H9 (cell line): ENCODE data around the gene MERTK. TPM values are rescaled to one million over a fixed set of nuclear protein-coding genes. Genes with fewer than 3 reads are reported as not detected.

Experiments used
- DNase-seq: peaks from one replicate; pipeline ENCODE4 v3.0.0-alpha.2; 2017
- H2AFZ ChIP-seq: one replicate; pipeline ENCODE4 v1.6.1; 2013; ENCODE audit warnings: mild to moderate bottlenecking, low read length, control low read depth, moderate library complexity
- H2AK5ac ChIP-seq: 2 replicates; pipeline ENCODE4 v1.6.1; 2013; ENCODE audit warnings: low read length, control low read depth, mixed read lengths; ENCODE audit not compliant: insufficient read length
- H2BK120ac ChIP-seq: one replicate; pipeline ENCODE4 v1.6.1; 2013; ENCODE audit warnings: low read depth, mild to moderate bottlenecking, low read length, control low read depth, inconsistent platforms; ENCODE audit not compliant: poor library complexity, severe bottlenecking
- H2BK12ac ChIP-seq: 2 replicates; pipeline ENCODE4 v1.6.1; 2013; ENCODE audit warnings: low read length, control low read depth, mixed read lengths, low read depth; ENCODE audit not compliant: insufficient read length
- H2BK15ac ChIP-seq: 2 replicates; pipeline ENCODE4 v1.6.1; 2013; ENCODE audit warnings: low read depth, low read length, control low read depth
- H2BK20ac ChIP-seq: one replicate; pipeline ENCODE4 v1.6.1; 2013; ENCODE audit warnings: low read depth, mild to moderate bottlenecking, low read length, control low read depth, inconsistent platforms; ENCODE audit not compliant: poor library complexity, severe bottlenecking
- H2BK5ac ChIP-seq: 2 replicates; pipeline ENCODE4 v1.6.1; 2013; ENCODE audit warnings: low read length, control low read depth, mixed read lengths; ENCODE audit not compliant: insufficient read length
- H3K14ac ChIP-seq: 2 replicates; pipeline ENCODE4 v1.6.1; 2013; ENCODE audit warnings: low read length, control low read depth; ENCODE audit not compliant: insufficient read depth
- H3K18ac ChIP-seq: 2 replicates; pipeline ENCODE4 v1.6.1; 2013; ENCODE audit warnings: low read depth, mild to moderate bottlenecking, mixed read lengths, low read length, control low read depth; ENCODE audit not compliant: insufficient read length
- H3K23ac ChIP-seq: 2 replicates; pipeline ENCODE4 v1.6.1; 2013; ENCODE audit warnings: low read length, control low read depth, mixed read lengths, low read depth; ENCODE audit not compliant: insufficient read length
- H3K23me2 ChIP-seq: 2 replicates; pipeline ENCODE4 v1.6.1; 2013; ENCODE audit warnings: low read depth, mild to moderate bottlenecking, mixed read lengths, low read length, control low read depth; ENCODE audit not compliant: insufficient read length, poor library complexity, severe bottlenecking
- H3K27ac ChIP-seq: 2 replicates; pipeline ENCODE4 v1.5.1; 2013; ENCODE audit warnings: low read length, control low read depth, mixed read lengths, low read depth; ENCODE audit not compliant: insufficient read length
- H3K27me3 ChIP-seq: 2 replicates; pipeline ENCODE4 v1.6.1; 2013; ENCODE audit warnings: low read length, control low read depth, inconsistent platforms; ENCODE audit not compliant: insufficient read depth
- H3K4ac ChIP-seq: 2 replicates; pipeline ENCODE4 v1.6.1; 2013; ENCODE audit warnings: low read depth, mild to moderate bottlenecking, control low read depth, inconsistent platforms, low read length, moderate library complexity
- H3K4me1 ChIP-seq: 2 replicates; pipeline ENCODE4 v1.6.1; 2013; ENCODE audit warnings: low read length, control low read depth, inconsistent platforms; ENCODE audit not compliant: insufficient read depth
- H3K4me2 ChIP-seq: 2 replicates; pipeline ENCODE4 v1.6.1; 2013; ENCODE audit warnings: low read length, control low read depth, mixed read lengths; ENCODE audit not compliant: insufficient read length, insufficient read depth
- H3K56ac ChIP-seq: 2 replicates; pipeline ENCODE4 v1.6.1; 2013; ENCODE audit warnings: low read depth, mild to moderate bottlenecking, mixed read lengths, low read length, control low read depth; ENCODE audit not compliant: insufficient read length
- H3K79me1 ChIP-seq: 2 replicates; pipeline ENCODE4 v1.6.1; 2013; ENCODE audit warnings: low read depth, mild to moderate bottlenecking, moderate library complexity, low read length, control low read depth, inconsistent platforms; ENCODE audit not compliant: insufficient read depth, poor library complexity, severe bottlenecking
- H3K79me2 ChIP-seq: 2 replicates; pipeline ENCODE4 v1.6.1; 2013; ENCODE audit warnings: low read length, control low read depth, inconsistent platforms; ENCODE audit not compliant: insufficient read depth
- H3K9ac ChIP-seq: 2 replicates; pipeline ENCODE4 v1.6.1; 2013; ENCODE audit warnings: low read length, control low read depth, mixed read lengths; ENCODE audit not compliant: insufficient read length; ENCODE audit errors: extremely low read depth
- H3K9me3 ChIP-seq: one replicate; pipeline ENCODE4 v1.6.1; 2013; ENCODE audit warnings: low read depth, low read length, inconsistent platforms; ENCODE audit not compliant: control insufficient read depth
- H3T11ph ChIP-seq: one replicate; pipeline ENCODE4 v1.6.1; 2013; ENCODE audit warnings: mild to moderate bottlenecking, low read length, control low read depth, inconsistent platforms
- H4K20me1 ChIP-seq: one replicate; pipeline ENCODE4 v1.6.1; 2013; ENCODE audit not compliant: control insufficient read depth, insufficient read length, insufficient read depth
- H4K5ac ChIP-seq: 2 replicates; pipeline ENCODE4 v1.6.1; 2013; ENCODE audit warnings: low read depth, mild to moderate bottlenecking, mixed read lengths, low read length, control low read depth; ENCODE audit not compliant: insufficient read length
- H4K8ac ChIP-seq: replicated peaks from 2 replicates; pipeline ENCODE4 v1.6.1; 2013; ENCODE audit warnings: low read length, control low read depth, mixed read lengths, low read depth; ENCODE audit not compliant: insufficient read length
- H4K91ac ChIP-seq: 2 replicates; pipeline ENCODE4 v1.6.1; 2013; ENCODE audit warnings: low read depth, mild to moderate bottlenecking, moderate library complexity, mixed read lengths, low read length, control low read depth; ENCODE audit not compliant: insufficient read length
- H3K27ac Mint-ChIP-seq, 3 experiments: 2 replicates in 2 of 3; 3 replicates in 1 of 3; pipeline ENCODE4 v1.8.0; 2020 to 2021; ENCODE audit warnings: mixed read lengths in 3 of 3, mild to moderate bottlenecking in 1 of 3, moderate library complexity in 1 of 3
- H3K27me3 Mint-ChIP-seq: 2 replicates; pipeline ENCODE4 v1.8.0; 2021; ENCODE audit warnings: low read depth, mild to moderate bottlenecking, moderate library complexity, mixed read lengths
- H3K36me3 Mint-ChIP-seq, 3 experiments: 2 replicates in 2 of 3; 3 replicates in 1 of 3; pipeline ENCODE4 v1.8.0; 2020 to 2021; ENCODE audit warnings: low read depth in 3 of 3, mixed read lengths in 3 of 3; ENCODE audit not compliant: insufficient read depth in 1 of 3
- H3K4me1 Mint-ChIP-seq, 2 experiments: 2 replicates each; pipeline ENCODE4 v1.8.0; 2020; ENCODE audit warnings: mixed read lengths in 2 of 2
- H3K4me3 Mint-ChIP-seq, 2 experiments: 2 replicates in 1 of 2; 3 replicates in 1 of 2; pipeline ENCODE4 v1.8.0; 2020 to 2021; ENCODE audit warnings: mild to moderate bottlenecking in 2 of 2, mixed read lengths in 2 of 2, moderate library complexity in 1 of 2
- H3K9me3 Mint-ChIP-seq, 2 experiments: 2 replicates in 1 of 2; 3 replicates in 1 of 2; pipeline ENCODE4 v1.8.0; 2020; ENCODE audit warnings: mild to moderate bottlenecking in 2 of 2, mixed read lengths in 2 of 2, moderate library complexity in 1 of 2
- WGBS: extraction: QIAGEN DNeasy Blood & Tissue Kit; methylation state at CpG from one replicate; pipeline ENCODE4 v1.1.7; 2013; ENCODE audit warnings: missing lambda C conversion rate, low lambda C conversion rate, mixed read lengths; ENCODE audit not compliant: insufficient read length; ENCODE audit errors: extremely low coverage; 5-methylcytosine and 5-hydroxymethylcytosine counted together
- total RNA-seq: library from RNA; stranded (reverse); gene quantifications from 2 replicates; pipeline ENCODE4 v1.2.1, GENCODE V29; 2021
- TF ChIP-seq, protein P1 (sequence below): fragments of 200-600 bp; sonication (generic); conservative IDR thresholded peaks from 3 replicates; pipeline ENCODE4 v1.8.0; 2021; ENCODE audit warnings: antibody characterized with exemption, mild to moderate bottlenecking

Gene MERTK
- total RNA-seq, 1 experiment from 2014 or later: 4.8 TPM

DNA sequence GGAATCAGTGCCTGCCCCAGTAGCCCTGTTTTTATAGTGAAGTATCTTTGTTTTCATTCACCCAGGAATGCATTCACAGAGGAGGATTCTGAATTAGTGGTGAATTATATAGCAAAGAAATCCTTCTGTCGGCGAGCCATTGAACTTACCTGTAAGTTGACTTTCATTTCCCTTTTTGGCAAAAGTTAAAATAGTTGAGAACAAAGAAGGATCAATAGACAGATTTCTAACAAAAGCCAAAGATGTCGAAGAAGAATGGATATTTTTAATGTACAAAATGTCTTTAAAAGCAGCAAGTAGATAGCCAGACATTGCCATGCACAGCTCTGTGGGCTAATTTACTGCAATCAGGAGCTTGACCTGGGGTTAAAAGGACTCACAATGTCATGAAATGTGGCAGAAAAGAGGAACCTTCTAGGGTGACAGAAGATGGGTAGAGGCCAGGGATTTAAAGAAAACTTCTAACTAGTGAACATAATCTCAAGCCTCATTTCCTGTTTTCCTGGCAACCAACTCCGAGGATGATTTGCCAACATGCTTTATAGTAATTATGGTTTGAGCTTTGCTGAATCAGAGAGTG lies 102.8 kb downstream of the MERTK start:
- H3K79me1 ChIP-seq: no peaks in the 10 kb centered on the region

More for the DNA sequence above, 102.8 kb downstream of the MERTK start:
- Mint-ChIP-seq H3K27me3 (no peaks in the 10 kb centered on the region), H3K36me3 (peaks cover 0 to 12% (median 0%) of the 10 kb centered on the region in 3 experiments; a peak in 6 of 7 replicates), H3K4me1 (peaks cover 0 to 4% of the 10 kb centered on the region in 2 experiments; a peak in 3 of 4 replicates), H3K27ac (no peak overlapping the region), H3K4me3 (no peak overlapping the region), H3K9me3 (no peaks in the 10 kb centered on the region)
- TF ChIP-seq, protein P1, sequence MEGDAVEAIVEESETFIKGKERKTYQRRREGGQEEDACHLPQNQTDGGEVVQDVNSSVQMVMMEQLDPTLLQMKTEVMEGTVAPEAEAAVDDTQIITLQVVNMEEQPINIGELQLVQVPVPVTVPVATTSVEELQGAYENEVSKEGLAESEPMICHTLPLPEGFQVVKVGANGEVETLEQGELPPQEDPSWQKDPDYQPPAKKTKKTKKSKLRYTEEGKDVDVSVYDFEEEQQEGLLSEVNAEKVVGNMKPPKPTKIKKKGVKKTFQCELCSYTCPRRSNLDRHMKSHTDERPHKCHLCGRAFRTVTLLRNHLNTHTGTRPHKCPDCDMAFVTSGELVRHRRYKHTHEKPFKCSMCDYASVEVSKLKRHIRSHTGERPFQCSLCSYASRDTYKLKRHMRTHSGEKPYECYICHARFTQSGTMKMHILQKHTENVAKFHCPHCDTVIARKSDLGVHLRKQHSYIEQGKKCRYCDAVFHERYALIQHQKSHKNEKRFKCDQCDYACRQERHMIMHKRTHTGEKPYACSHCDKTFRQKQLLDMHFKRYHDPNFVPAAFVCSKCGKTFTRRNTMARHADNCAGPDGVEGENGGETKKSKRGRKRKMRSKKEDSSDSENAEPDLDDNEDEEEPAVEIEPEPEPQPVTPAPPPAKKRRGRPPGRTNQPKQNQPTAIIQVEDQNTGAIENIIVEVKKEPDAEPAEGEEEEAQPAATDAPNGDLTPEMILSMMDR: no peak
- Histone ChIP-seq H2BK120ac (no peak overlapping the region), H2AFZ (no peak overlapping the region), H3K9me3 (no peaks in the 10 kb centered on the region), H3K27me3 (no peaks in the 10 kb centered on the region), H3K9ac (no peak overlapping the region), H2AK5ac (no peak overlapping the region), H4K91ac (no peak overlapping the region), H3K4me2 (no peak overlapping the region), H3K27ac (no peak overlapping the region), H3T11ph (no peak overlapping the region), H2BK20ac (no peak overlapping the region), H2BK15ac (no peak overlapping the region), H2BK5ac (no peak overlapping the region), H3K23ac (no peak overlapping the region), H3K79me2 (no peaks in the 10 kb centered on the region), H4K5ac (no peak overlapping the region), H3K23me2 (no peaks in the 10 kb centered on the region), H3K18ac (no peak overlapping the region), H3K14ac (no peak overlapping the region), H2BK12ac (no peak overlapping the region), H3K4ac (no peak overlapping the region), H3K56ac (no peak overlapping the region), H3K4me1 (peaks cover 2% of the 10 kb centered on the region; the same call in 1 of the 2 replicates), H4K8ac (no peak overlapping the region), H4K20me1 (no peaks in the 10 kb centered on the region)
- DNase-seq: no peak
- no CpG with 5 or more reads among the region's 4 CpGs for WGBS
